Keratinocyte (primary cell): ENCODE data around the gene VPS26B. TPM values are rescaled to one million over a fixed set of nuclear protein-coding genes. Genes with fewer than 3 reads are reported as not detected.
"Not testable (repeated sequence)": the region's sequence is repeated elsewhere in the genome, so short reads cannot be mapped to it uniquely, and the experiment has no call there.

ENCODE experiments used
- DNase-seq: peaks from one replicate; pipeline ENCODE4 v3.0.0-alpha.2; 2011; ENCODE audit warnings: low read depth, missing footprints, low spot score
- FAIRE-seq: peaks from 2 replicates; lab custom pipeline; 2011; peaks lifted over from hg19 to GRCh38; lab: Jason Lieb, UNC
- H2AFZ ChIP-seq: 2 replicates; pipeline ENCODE4 v1.6.0; 2012; ENCODE audit warnings: low read length, control low read depth, inconsistent platforms; ENCODE audit not compliant: control insufficient read depth
- H3K27ac ChIP-seq: 2 replicates; pipeline ENCODE4 v1.5.1; 2011; ENCODE audit warnings: low read length; ENCODE audit not compliant: control insufficient read depth, insufficient read depth
- H3K27me3 ChIP-seq: 3 replicates; pipeline ENCODE4 v1.6.0; 2011; ENCODE audit warnings: low read length; ENCODE audit not compliant: control insufficient read depth, insufficient read depth; ENCODE audit errors: extremely low read depth
- H3K36me3 ChIP-seq, 2 experiments: 2 replicates in 1 of 2; 3 replicates in 1 of 2; pipeline ENCODE4 v1.5.1; 2011; ENCODE audit warnings: low read length in 2 of 2, mild to moderate bottlenecking in 1 of 2; ENCODE audit not compliant: control insufficient read depth in 2 of 2, insufficient read depth in 2 of 2; ENCODE audit errors: extremely low read depth in 1 of 2
- H3K4me1 ChIP-seq: 3 replicates; pipeline ENCODE4 v1.5.1; 2011; ENCODE audit warnings: low read length; ENCODE audit not compliant: control insufficient read depth, insufficient read depth; ENCODE audit errors: extremely low read depth
- H3K4me2 ChIP-seq: 3 replicates; pipeline ENCODE4 v1.6.0; 2011; ENCODE audit warnings: low read depth, low read length; ENCODE audit not compliant: control insufficient read depth, insufficient read depth; ENCODE audit errors: extremely low read depth
- H3K4me3 ChIP-seq, 3 experiments: fragments of 200-600 bp in 1 of 3; sonication (generic) in 1 of 3; 2 replicates in 2 of 3; 3 replicates in 1 of 3; pipeline ENCODE4 v1.5.1; 2011 to 2016; ENCODE audit warnings: low read length in 3 of 3, mild to moderate bottlenecking in 3 of 3, control low read depth in 2 of 3, inconsistent platforms in 1 of 3, low read depth in 1 of 3, mixed read lengths in 1 of 3, mixed run types in 1 of 3, moderate library complexity in 1 of 3; ENCODE audit not compliant: control insufficient read depth in 2 of 3, insufficient read depth in 2 of 3; ENCODE audit errors: extremely low read depth in 1 of 3
- H3K79me2 ChIP-seq: 2 replicates; pipeline ENCODE4 v1.6.0; 2012; ENCODE audit warnings: low read length; ENCODE audit not compliant: control insufficient read depth, insufficient read depth
- H3K9ac ChIP-seq: 3 replicates; pipeline ENCODE4 v1.6.0; 2011; ENCODE audit warnings: low read length; ENCODE audit not compliant: control insufficient read depth, insufficient read depth; ENCODE audit errors: extremely low read depth
- H3K9me1 ChIP-seq: 3 replicates; pipeline ENCODE4 v1.6.0; 2011; ENCODE audit warnings: low read length; ENCODE audit not compliant: control insufficient read depth, insufficient read depth; ENCODE audit errors: extremely low read depth
- H3K9me3 ChIP-seq: 2 replicates; pipeline ENCODE4 v1.5.1; 2012; ENCODE audit warnings: low read depth, low read length; ENCODE audit not compliant: control insufficient read depth
- H4K20me1 ChIP-seq: 3 replicates; pipeline ENCODE4 v1.6.0; 2011; ENCODE audit warnings: low read length; ENCODE audit not compliant: control insufficient read depth, insufficient read depth; ENCODE audit errors: extremely low read depth
- EZH2 ChIP-seq: IDR thresholded peaks from one replicate; pipeline ENCODE4 v1.6.1; 2012; ENCODE audit warnings: inconsistent platforms, mild to moderate bottlenecking, low read length, moderate library complexity
- dilution Hi-C: fragments of 300-500 bp; cut with MboI; formaldehyde crosslinking; loops from one replicate; pipeline ENCODE4 v1.7.0; 2020; ENCODE audit warnings: low sequenced_read_pairs; ENCODE audit not compliant: extremely low pct_ligation_motif_present
- polyA plus RNA-seq, 5 experiments: library from polyadenylated mRNA; depleted of rRNA in 3 of 5; stranded (reverse) in 3 of 5; stranded (forward) in 1 of 5; unstranded in 1 of 5; fragments of >200 nt; gene quantifications; 1 replicate in 1 of 5; 2 replicates in 3 of 5; 3 replicates in 1 of 5; pipeline versions ENCODE4 v1.2.1 to v1.2.3, GENCODE V29; 2011 to 2012; ENCODE audit warnings: missing spikeins in 2 of 5, low read depth in 1 of 5, low replicate concordance in 1 of 5
- TF ChIP-seq, protein P1 (sequence below), 3 experiments: IDR thresholded peaks in 1 of 3; conservative IDR thresholded peaks in 1 of 3; optimal IDR thresholded peaks in 1 of 3; 2 replicates in 2 of 3; 3 replicates in 1 of 3; pipeline versions ENCODE3 to v1.5.1; 2011; ENCODE audit warnings: low read length in 3 of 3, mild to moderate bottlenecking in 3 of 3, moderate library complexity in 2 of 3, control low read depth in 1 of 3, inconsistent platforms in 1 of 3; ENCODE audit not compliant: insufficient read depth in 2 of 3; ENCODE audit errors: extremely low read depth in 1 of 3

The VPS26B gene
- polyA plus RNA-seq, 1 donor (not counting 4 experiments of a cell fraction or from before 2014, with no cell fraction given), result 46.9 TPM

GRCh38 chr11:134282121-134283045 lies 57.9 kb downstream of the VPS26B start:
- no peaks in the 10 kb centered on the region for H3K27me3 ChIP-seq
- H4K20me1 ChIP-seq, result no peaks in the 10 kb centered on the region
- no peaks in the 10 kb centered on the region for H3K79me2 ChIP-seq
- no peaks in the 10 kb centered on the region for H3K9me3 ChIP-seq
- FAIRE-seq, result no peak
- dilution Hi-C loops, result no loop called here
- TF ChIP-seq, protein P1, sequence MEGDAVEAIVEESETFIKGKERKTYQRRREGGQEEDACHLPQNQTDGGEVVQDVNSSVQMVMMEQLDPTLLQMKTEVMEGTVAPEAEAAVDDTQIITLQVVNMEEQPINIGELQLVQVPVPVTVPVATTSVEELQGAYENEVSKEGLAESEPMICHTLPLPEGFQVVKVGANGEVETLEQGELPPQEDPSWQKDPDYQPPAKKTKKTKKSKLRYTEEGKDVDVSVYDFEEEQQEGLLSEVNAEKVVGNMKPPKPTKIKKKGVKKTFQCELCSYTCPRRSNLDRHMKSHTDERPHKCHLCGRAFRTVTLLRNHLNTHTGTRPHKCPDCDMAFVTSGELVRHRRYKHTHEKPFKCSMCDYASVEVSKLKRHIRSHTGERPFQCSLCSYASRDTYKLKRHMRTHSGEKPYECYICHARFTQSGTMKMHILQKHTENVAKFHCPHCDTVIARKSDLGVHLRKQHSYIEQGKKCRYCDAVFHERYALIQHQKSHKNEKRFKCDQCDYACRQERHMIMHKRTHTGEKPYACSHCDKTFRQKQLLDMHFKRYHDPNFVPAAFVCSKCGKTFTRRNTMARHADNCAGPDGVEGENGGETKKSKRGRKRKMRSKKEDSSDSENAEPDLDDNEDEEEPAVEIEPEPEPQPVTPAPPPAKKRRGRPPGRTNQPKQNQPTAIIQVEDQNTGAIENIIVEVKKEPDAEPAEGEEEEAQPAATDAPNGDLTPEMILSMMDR (optimal IDR thresholded peaks at IDR 0.05 in 1 of 3, IDR thresholded peaks at IDR 0.05 in 1 of 3, conservative IDR thresholded peaks at IDR 0.05 in 1 of 3; ENCODE audit: extremely low read depth in 1 of 3, insufficient read depth in 2 of 3, low read length in 3 of 3), result no peak
- TF ChIP-seq EZH2, result no peak
- no peak overlapping the region for H3K27ac ChIP-seq
- H3K9me1 ChIP-seq, result no peaks in the 10 kb centered on the region
- no peaks in the 10 kb centered on the region for H3K4me1 ChIP-seq
- DNase-seq, result no peak
- H3K4me3 ChIP-seq, result no peak overlapping the region
- H3K4me2 ChIP-seq, result no peak overlapping the region
- no peak overlapping the region for H3K9ac ChIP-seq
- no peak overlapping the region for H2AFZ ChIP-seq
- H3K36me3 ChIP-seq, result no peaks in the 10 kb centered on the region

- H3K27ac ChIP-seq, result no peak overlapping the region
- no peak overlapping the region for H3K9ac ChIP-seq
- TF ChIP-seq, protein P1 (optimal IDR thresholded peaks at IDR 0.05 in 1 of 3, IDR thresholded peaks at IDR 0.05 in 1 of 3, conservative IDR thresholded peaks at IDR 0.05 in 1 of 3; ENCODE audit: extremely low read depth in 1 of 3, insufficient read depth in 2 of 3, low read length in 3 of 3), result no peak
- TF ChIP-seq EZH2, result no peak
- peaks cover 2% of the 10 kb centered on the region for H4K20me1 ChIP-seq
- no peaks in the 10 kb centered on the region for H3K36me3 ChIP-seq
- no peaks in the 10 kb centered on the region for H3K79me2 ChIP-seq
- dilution Hi-C loops, result no loop called here
- no peaks in the 10 kb centered on the region for H3K9me1 ChIP-seq
- no peaks in the 10 kb centered on the region for H3K27me3 ChIP-seq
- no peaks in the 10 kb centered on the region for H3K4me1 ChIP-seq
- no peaks in the 10 kb centered on the region for H3K9me3 ChIP-seq
- DNase-seq (no peak), FAIRE-seq (no peak)
- no peak overlapping the region for H3K4me3 ChIP-seq
- no peak overlapping the region for H3K4me2 ChIP-seq
- H2AFZ ChIP-seq, result no peak overlapping the region
Measured at GRCh38 chr11:134283461-134284230, 59.2 kb downstream of the VPS26B start.

GRCh38 chr11:134284349-134284748 lies 59.9 kb downstream of the VPS26B start:
- H3K9me1 ChIP-seq, FAIRE-seq, H3K4me3 ChIP-seq, dilution Hi-C loops, H3K36me3 ChIP-seq, H3K9ac ChIP-seq, H3K9me3 ChIP-seq, DNase-seq, H2AFZ ChIP-seq, H3K27me3 ChIP-seq, H3K4me2 ChIP-seq, H3K79me2 ChIP-seq, H3K4me1 ChIP-seq, H3K27ac ChIP-seq, H4K20me1 ChIP-seq: not testable (repeated sequence)
